B cell (primary cell): Measurements from ENCODE around the gene PRR33. TPM values are rescaled to one million over a fixed set of nuclear protein-coding genes. Genes with fewer than 3 reads are reported as not detected.

Source experiments
- ATAC-seq: fragments of 200-7000 bp; cut with Tn5 transposase; one replicate; pipeline ENCODE4 v1.10.0; 2021; ENCODE audit warnings: low read depth, mild to moderate bottlenecking, moderate number of reproducible peaks, moderate library complexity
- CTCF ChIA-PET: fragments of 350-600 bp; sonication (Branson Sonifier 250); formaldehyde crosslinking; loops from one replicate; lab custom pipeline; 2021; ENCODE audit warnings: antibody characterized with exemption, inconsistent platforms; lab: Charles Lee
- POLR2A ChIA-PET: fragments of 350-600 bp; sonication (Branson Sonifier 250); formaldehyde crosslinking; loops from one replicate; lab custom pipeline; 2021; ENCODE audit warnings: antibody characterized with exemption; lab: Charles Lee
- DNase-seq: peaks from one replicate; pipeline ENCODE4 v3.0.0; 2013
- H2AFZ ChIP-seq: 2 replicates; pipeline ENCODE4 v1.6.1; 2012; ENCODE audit warnings: mild to moderate bottlenecking, low read depth, low read length; ENCODE audit not compliant: insufficient read depth, poor library complexity, severe bottlenecking
- H3K27ac ChIP-seq, 2 donors: 1 replicate in 1 of 2; 2 replicates in 1 of 2; pipeline ENCODE4 v1.5.1; 2012 to 2013; ENCODE audit warnings: low read length in 2 of 2, mild to moderate bottlenecking in 2 of 2, moderate library complexity in 1 of 2
- H3K27me3 ChIP-seq, 4 experiments: fragments of 200-600 bp in 1 of 4; sonication (generic) in 1 of 4; replicated peaks in 1 of 4; 1 replicate in 2 of 4; 2 replicates in 2 of 4; pipeline versions ENCODE4 v1.6.1 to v1.7.0; 2013 to 2016; ENCODE audit warnings: low read length in 3 of 4, mild to moderate bottlenecking in 2 of 4, mixed read lengths in 1 of 4, moderate library complexity in 1 of 4; ENCODE audit not compliant: insufficient read depth in 4 of 4, control insufficient read depth in 3 of 4; ENCODE audit errors: control extremely low read depth in 1 of 4
- H3K36me3 ChIP-seq, 2 experiments: replicated peaks in 1 of 2; 1 replicate in 1 of 2; 2 replicates in 1 of 2; pipeline versions ENCODE4 v1.6.1 to v1.7.1; 2013; ENCODE audit warnings: low read length in 1 of 2; ENCODE audit not compliant: insufficient read depth in 2 of 2, control insufficient read depth in 1 of 2; ENCODE audit errors: control extremely low read depth in 1 of 2, extremely low read depth in 1 of 2
- H3K4me1 ChIP-seq, 2 donors: fragments of 200-600 bp in 1 of 2; sonication (generic) in 1 of 2; 1 replicate in 1 of 2; 2 replicates in 1 of 2; pipeline versions ENCODE4 v1.5.1 to v1.6.1; 2013 to 2017; ENCODE audit warnings: low read length in 2 of 2; ENCODE audit not compliant: control insufficient read depth in 2 of 2, insufficient read depth in 2 of 2
- H3K4me2 ChIP-seq: replicated peaks from 2 replicates; pipeline ENCODE3; 2012; ENCODE audit warnings: mild to moderate bottlenecking, low read depth, low read length; ENCODE audit not compliant: poor library complexity, severe bottlenecking
- H3K4me3 ChIP-seq, 5 experiments: fragments of 200-600 bp in 1 of 5; sonication (generic) in 1 of 5; 1 replicate in 3 of 5; 2 replicates in 2 of 5; pipeline versions ENCODE4 v1.5.1 to v1.7.0; 2011 to 2016; ENCODE audit warnings: low read length in 4 of 5, mild to moderate bottlenecking in 4 of 5, low read depth in 2 of 5, control low read depth in 1 of 5, moderate library complexity in 1 of 5; ENCODE audit not compliant: insufficient read depth in 1 of 5; ENCODE audit errors: control extremely low read depth in 1 of 5, extremely low read depth in 1 of 5
- H3K79me2 ChIP-seq: fragments of 200-600 bp; sonication (generic); one replicate; pipeline ENCODE4 v1.6.0; 2016; ENCODE audit warnings: low read length; ENCODE audit not compliant: control insufficient read depth, insufficient read depth
- H3K9ac ChIP-seq: fragments of 200-600 bp; sonication (generic); 2 replicates; pipeline ENCODE4 v1.6.1; 2017; ENCODE audit warnings: mild to moderate bottlenecking, low read length, moderate library complexity
- H3K9me3 ChIP-seq, 3 donors: one replicate each; pipeline versions ENCODE4 v1.6.1 to v1.7.1; 2013; ENCODE audit warnings: low read length in 2 of 3; ENCODE audit not compliant: control insufficient read depth in 2 of 3, insufficient read depth in 1 of 3; ENCODE audit errors: control extremely low read depth in 1 of 3
- H4K20me1 ChIP-seq: 2 replicates; pipeline ENCODE4 v1.6.0; 2012; ENCODE audit warnings: mild to moderate bottlenecking, low read length; ENCODE audit not compliant: insufficient read depth, control insufficient read depth, poor library complexity, severe bottlenecking
- H3K27ac Mint-ChIP-seq: one replicate; pipeline ENCODE4 v1.8.0; 2021; ENCODE audit warnings: mixed read lengths
- H3K27me3 Mint-ChIP-seq: one replicate; pipeline ENCODE4 v1.8.0; 2021; ENCODE audit warnings: mixed read lengths
- H3K4me1 Mint-ChIP-seq: one replicate; pipeline ENCODE4 v1.8.0; 2021; ENCODE audit warnings: mixed read lengths
- H3K4me3 Mint-ChIP-seq: one replicate; pipeline ENCODE4 v1.8.0; 2021; ENCODE audit warnings: mixed read lengths
- H3K9me3 Mint-ChIP-seq: one replicate; pipeline ENCODE4 v1.8.0; 2022; ENCODE audit warnings: mixed read lengths; ENCODE audit not compliant: insufficient read depth
- EZH2 ChIP-seq: IDR thresholded peaks from 2 replicates; pipeline ENCODE4 v1.6.1; 2012; ENCODE audit warnings: borderline replicate concordance, low read depth, mild to moderate bottlenecking, moderate library complexity, low read length; ENCODE audit not compliant: insufficient read depth, poor library complexity, severe bottlenecking
- WGBS: methylation state at CpG from one replicate; pipeline ENCODE4 v1.1.5; 2013; ENCODE audit warnings: missing lambda C conversion rate; ENCODE audit not compliant: insufficient coverage; 5-methylcytosine and 5-hydroxymethylcytosine counted together
- intact Hi-C: fragments of 100-400 bp; cut with micrococcal nuclease; formaldehyde crosslinking; loops from one replicate; pipeline ENCODE4 v1.10.0; 2022
- polyA plus RNA-seq: library from polyadenylated mRNA; depleted of rRNA; stranded (reverse); fragments of >200 nt; gene quantifications from 2 replicates; pipeline ENCODE4 v1.2.3, GENCODE V29; 2012
- total RNA-seq, 2 donors: library from RNA; stranded (reverse); fragments of 120-200 nt in 1 of 2; gene quantifications; 1 replicate in 1 of 2; 2 replicates in 1 of 2; pipeline versions ENCODE4 v1.2.3 to v1.2.4, GENCODE V29; 2013 to 2022
- TF ChIP-seq, protein P1 (sequence below): fragments of 200-600 bp; IDR thresholded peaks from one replicate; pipeline ENCODE4 v1.8.0; 2022; ENCODE audit warnings: antibody characterized with exemption, mild to moderate bottlenecking

PRR33 gene
- total and polyA plus RNA-seq, 2 donors (not counting 1 experiment from before 2014, with no cell fraction given), result not detected

- DNase-seq (no peak), ATAC-seq (no peak)
- Histone ChIP-seq H3K27me3 (peaks cover 0 to 24% (median 4%) of the 10 kb centered on the region in 4 experiments), H3K79me2 (no peaks in the 10 kb centered on the region), H3K9ac (no peak overlapping the region), H3K4me1 (no peaks in the 10 kb centered on the region), H3K27ac (no peak overlapping the region), H4K20me1 (no peaks in the 10 kb centered on the region), H3K4me2 (no peak overlapping the region), H3K36me3 (no peaks in the 10 kb centered on the region), H3K4me3 (no peak overlapping the region), H2AFZ (no peak overlapping the region), H3K9me3 (no peaks in the 10 kb centered on the region)
- no peak overlapping the region for H3K4me3 Mint-ChIP-seq
- intact Hi-C loops, result no loop called here
- H3K27ac Mint-ChIP-seq, result no peak overlapping the region
- no peaks in the 10 kb centered on the region for H3K4me1 Mint-ChIP-seq
- POLR2A ChIA-PET, result no interaction called here
- CTCF ChIA-PET, result no interaction called here
- H3K27me3 Mint-ChIP-seq, result peaks cover 21% of the 10 kb centered on the region
- TF ChIP-seq EZH2, result no peak
- TF ChIP-seq, protein P1, sequence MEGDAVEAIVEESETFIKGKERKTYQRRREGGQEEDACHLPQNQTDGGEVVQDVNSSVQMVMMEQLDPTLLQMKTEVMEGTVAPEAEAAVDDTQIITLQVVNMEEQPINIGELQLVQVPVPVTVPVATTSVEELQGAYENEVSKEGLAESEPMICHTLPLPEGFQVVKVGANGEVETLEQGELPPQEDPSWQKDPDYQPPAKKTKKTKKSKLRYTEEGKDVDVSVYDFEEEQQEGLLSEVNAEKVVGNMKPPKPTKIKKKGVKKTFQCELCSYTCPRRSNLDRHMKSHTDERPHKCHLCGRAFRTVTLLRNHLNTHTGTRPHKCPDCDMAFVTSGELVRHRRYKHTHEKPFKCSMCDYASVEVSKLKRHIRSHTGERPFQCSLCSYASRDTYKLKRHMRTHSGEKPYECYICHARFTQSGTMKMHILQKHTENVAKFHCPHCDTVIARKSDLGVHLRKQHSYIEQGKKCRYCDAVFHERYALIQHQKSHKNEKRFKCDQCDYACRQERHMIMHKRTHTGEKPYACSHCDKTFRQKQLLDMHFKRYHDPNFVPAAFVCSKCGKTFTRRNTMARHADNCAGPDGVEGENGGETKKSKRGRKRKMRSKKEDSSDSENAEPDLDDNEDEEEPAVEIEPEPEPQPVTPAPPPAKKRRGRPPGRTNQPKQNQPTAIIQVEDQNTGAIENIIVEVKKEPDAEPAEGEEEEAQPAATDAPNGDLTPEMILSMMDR, result no peak
- 76% methylated on average over 40 of the region's 41 CpGs for WGBS
- no peaks in the 10 kb centered on the region for H3K9me3 Mint-ChIP-seq
Measured at GRCh38 chr11:1926156-1927025, 34.7 kb upstream of the PRR33 start.
